ENCODE results near the gene DAZAP2. TPM values are rescaled to one million over a fixed set of nuclear protein-coding genes. Genes with fewer than 3 reads are reported as not detected.
A peak's percentile ranks its signal among the peaks of the same experiment; 100 is the strongest.
"Not testable (repeated sequence)": the region's sequence is repeated elsewhere in the genome, so short reads cannot be mapped to it uniquely, and the experiment has no call there.

DAZAP2 gene
- total RNA-seq, 1 donor from 2014 or later: 136 TPM

- ATAC-seq: no peak
- intact Hi-C loops (cut with DNase I): no loop called here
- no peak for DNase-seq (ENCODE audit: missing footprints)
These were observed 27.8 kb upstream of the DAZAP2 start for GRCh38 chr12:51210690-51211395.

GRCh38 chr12:51214895-51215294 is 23.7 kb upstream of the DAZAP2 start:
- DNase-seq (ENCODE audit: missing footprints) (no peak), ATAC-seq (no peak)
- intact Hi-C loops (cut with DNase I): loop anchor here (5.0 kb wide), 1 partner anchor 43 kb away; the partner anchor contains the start of gene TFCP2

GRCh38 chr12:51216642-51217041 is 22.0 kb upstream of the DAZAP2 start:
- DNase-seq (ENCODE audit: missing footprints): no peak
- intact Hi-C loops (cut with DNase I): loop anchor here (5.0 kb wide), 1 partner anchor 44 kb away; the partner anchor contains the start of gene TFCP2
- no peak for ATAC-seq

DNA sequence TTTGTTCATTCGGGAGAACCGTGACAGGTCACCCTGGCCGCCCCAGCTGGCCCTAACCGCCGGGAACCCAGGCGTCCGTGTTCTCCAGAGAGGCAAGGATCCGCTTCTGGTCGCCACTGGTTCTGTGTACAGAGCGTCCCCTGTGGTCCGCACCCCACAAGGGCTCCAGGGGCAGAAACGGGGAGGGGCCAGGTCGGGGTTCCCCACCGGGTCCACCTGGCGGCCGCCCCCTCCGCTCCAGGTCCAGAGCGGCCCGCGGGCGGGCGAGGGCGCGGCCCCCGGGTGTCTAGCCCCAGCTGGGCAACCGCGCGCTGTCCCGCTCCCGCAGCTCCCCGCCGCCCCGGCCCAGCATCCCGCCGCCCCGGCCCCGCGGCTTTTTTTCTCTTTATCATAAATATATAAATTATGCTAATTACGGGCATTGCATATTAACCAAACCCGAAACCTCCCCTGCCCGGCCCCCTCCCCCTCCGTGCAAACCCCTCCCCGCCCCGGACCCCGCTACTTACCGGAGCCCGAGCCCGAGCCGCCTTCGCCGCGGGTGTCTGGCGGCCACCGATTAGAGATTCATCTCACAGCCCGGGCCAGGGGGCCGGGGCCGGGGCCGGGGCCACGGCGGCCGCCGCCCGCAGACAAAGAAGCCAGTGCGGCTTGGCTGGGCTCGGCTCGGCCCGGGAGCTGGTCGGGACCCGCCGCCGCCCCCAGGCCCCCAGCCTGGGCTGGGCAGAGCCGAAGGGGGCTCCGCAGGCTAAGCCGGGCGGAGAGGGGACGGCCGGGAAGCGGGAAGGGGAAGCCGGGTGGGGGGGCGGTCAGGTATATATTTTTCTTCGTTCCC is 21.3 kb upstream of the DAZAP2 start:
- peak; percentile 59 for ATAC-seq
- intact Hi-C loops (cut with DNase I): loop anchor here (5.0 kb wide), 1 partner anchor 45 kb away; the partner anchor contains the start of gene TFCP2
- peak; percentile 85 for DNase-seq (ENCODE audit: missing footprints)

GRCh38 chr12:51217968-51218606 is 20.5 kb upstream of the DAZAP2 start, which contains the start of gene POU6F1:
TSS of gene POU6F1 (minus strand) at chr12:51218062. CDS start at chr12:51206836, 11,226 bp downstream.
- peak; percentile 83 for DNase-seq (ENCODE audit: missing footprints)
- intact Hi-C loops (cut with DNase I): loop anchor here (5.0 kb wide), 1 partner anchor 46 kb away; the partner anchor contains the start of gene TFCP2
- ATAC-seq: peak; percentile 93

DNA sequence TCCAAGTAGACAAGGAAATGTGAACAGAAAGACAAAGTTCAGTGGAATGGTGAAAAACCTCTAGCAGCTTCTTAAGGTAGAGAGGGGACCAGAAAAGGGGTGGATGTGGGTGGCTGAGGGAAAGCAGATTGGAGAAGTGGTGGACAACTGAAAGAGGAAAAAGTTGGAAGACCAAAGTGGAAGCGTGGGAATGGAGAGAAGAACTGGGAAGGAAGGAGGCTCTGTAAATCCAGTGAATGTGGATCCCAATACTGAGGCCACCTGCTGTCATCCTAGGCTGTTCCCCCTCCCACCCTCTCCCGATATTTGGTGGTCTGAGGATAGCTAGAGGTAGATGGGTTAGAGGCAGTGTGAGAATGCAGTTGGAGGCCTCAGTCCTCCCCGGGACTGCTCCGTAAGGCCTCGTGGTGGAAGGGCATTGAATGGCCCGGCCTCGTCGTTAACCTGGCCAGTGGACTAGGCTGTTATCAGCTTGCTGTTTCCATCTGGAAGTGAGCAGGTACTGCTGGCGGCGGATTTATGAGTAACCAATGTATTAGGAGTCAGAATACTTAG is 19.9 kb upstream of the DAZAP2 start:
- intact Hi-C loops (cut with DNase I): loop anchor here (1.0 to 5.0 kb wide), 2 partner anchors 20 to 46 kb away; partner anchors contain the start of genes DAZAP2 and TFCP2
- ATAC-seq (peak; percentile 8), DNase-seq (ENCODE audit: missing footprints) (no peak)

- ATAC-seq: no peak
- intact Hi-C loops (cut with DNase I): loop anchor here (1.0 to 5.0 kb wide), 2 partner anchors 19 to 47 kb away; partner anchors contain the start of genes DAZAP2 and TFCP2
- DNase-seq (ENCODE audit: missing footprints): no peak
These were observed 19.3 kb upstream of the DAZAP2 start for GRCh38 chr12:51219322-51219721.

- intact Hi-C loops (cut with DNase I): loop anchor here (1.0 to 5.0 kb wide), 2 partner anchors 18 to 48 kb away; partner anchors contain the start of genes DAZAP2 and TFCP2
- DNase-seq (ENCODE audit: missing footprints); ATAC-seq: not testable (repeated sequence)
These were observed 18.8 kb upstream of the DAZAP2 start for GRCh38 chr12:51219857-51220256.

DNA sequence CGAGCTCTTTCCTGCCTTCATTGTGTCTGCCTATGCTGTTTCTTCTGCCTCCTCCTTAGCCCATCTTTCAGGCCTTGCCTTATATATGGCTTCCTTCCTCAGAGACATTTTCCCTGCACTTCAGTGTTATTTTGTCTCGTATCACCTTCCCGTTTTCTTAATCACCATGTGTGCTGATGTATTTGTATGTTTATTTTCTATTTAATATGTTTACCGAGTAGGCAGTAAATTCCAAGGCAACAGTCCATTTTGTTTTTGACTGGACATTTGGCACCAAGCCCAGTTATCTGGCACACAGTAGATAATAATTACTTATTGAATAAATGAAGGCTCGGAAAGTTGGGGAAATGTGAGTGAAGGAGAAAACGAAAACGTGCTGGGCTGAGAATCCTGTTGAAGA is 16.2 kb upstream of the DAZAP2 start:
- intact Hi-C loops (cut with DNase I): no loop called here

GRCh38 chr12:51224625-51225024 is 14.0 kb upstream of the DAZAP2 start:
- no peak for DNase-seq (ENCODE audit: missing footprints)
- intact Hi-C loops (cut with DNase I): no loop called here
- ATAC-seq: no peak

More for the DNA sequence above, 16.2 kb upstream of the DAZAP2 start:
- no peak for ATAC-seq
- no peak for DNase-seq (ENCODE audit: missing footprints)

GRCh38 chr12:51225234-51225633 is 13.4 kb upstream of the DAZAP2 start:
- ATAC-seq (no peak), DNase-seq (ENCODE audit: missing footprints) (no peak)
- intact Hi-C loops (cut with DNase I): no loop called here

DNA sequence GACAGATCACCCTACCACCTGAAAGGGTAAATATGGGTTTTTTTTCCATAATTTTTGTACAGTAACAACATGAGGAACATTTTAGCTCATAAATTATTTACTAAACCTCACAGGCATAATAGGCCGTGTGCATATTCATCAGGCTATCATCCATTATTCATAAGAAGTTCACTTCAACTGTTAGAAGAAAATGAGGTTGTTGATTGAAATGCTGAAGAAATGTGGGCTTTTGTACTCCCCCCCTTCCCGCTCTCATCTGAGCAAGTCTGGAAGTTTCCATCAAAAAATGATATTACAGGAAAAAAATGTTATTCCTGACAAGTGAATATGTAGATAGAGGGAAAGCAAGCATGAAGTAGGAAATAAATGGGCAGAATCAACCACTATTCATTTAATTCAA is 12.9 kb upstream of the DAZAP2 start:
- intact Hi-C loops (cut with DNase I): no loop called here
- ATAC-seq (no peak), DNase-seq (ENCODE audit: missing footprints) (no peak)

DNA sequence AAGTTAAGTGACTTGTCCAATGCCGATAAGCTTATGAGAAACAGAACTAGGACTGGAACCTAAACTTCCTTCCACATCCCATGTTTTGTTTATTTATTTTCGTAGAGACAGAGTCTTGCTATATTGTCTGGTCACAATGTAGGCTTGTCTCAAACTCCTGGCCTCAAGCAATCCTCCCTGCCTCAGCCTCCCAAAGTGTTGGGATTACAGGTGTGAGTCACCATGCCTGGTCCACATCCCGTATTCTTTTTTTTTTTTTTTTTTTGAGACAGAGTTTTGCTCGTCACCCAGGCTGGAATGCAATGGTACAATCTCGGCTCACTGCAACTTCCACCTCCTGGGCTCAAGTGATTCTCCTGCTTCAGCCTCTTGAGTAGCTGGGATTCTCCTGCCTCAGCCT is 11.5 kb upstream of the DAZAP2 start:
- DNase-seq (ENCODE audit: missing footprints); intact Hi-C loops (cut with DNase I); ATAC-seq: not testable (repeated sequence)

DNA sequence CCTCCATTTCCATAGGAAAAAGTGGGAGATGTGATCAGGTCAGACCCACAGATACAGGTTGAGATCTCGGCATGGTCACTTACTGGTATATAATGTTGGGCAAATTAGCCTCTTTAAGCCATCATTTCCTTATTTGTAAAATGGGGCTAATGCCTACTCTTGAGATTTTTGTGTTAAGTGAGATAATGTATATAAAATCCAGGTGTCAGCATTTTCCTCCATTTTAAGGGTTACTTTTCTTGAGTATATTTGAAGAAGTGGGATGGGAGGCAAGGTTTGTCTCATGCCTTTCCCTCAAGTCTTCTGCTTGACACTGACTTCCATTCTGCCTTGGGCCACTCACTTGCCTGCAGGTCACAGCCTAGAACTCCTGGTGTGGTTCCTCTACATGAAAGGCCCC is 10.7 kb upstream of the DAZAP2 start:
- ATAC-seq: no peak
- intact Hi-C loops (cut with DNase I): no loop called here
- no peak for DNase-seq (ENCODE audit: missing footprints)

- no peak for DNase-seq (ENCODE audit: missing footprints)
- intact Hi-C loops (cut with DNase I): no loop called here
These were observed 9.4 kb upstream of the DAZAP2 start for GRCh38 chr12:51229116-51229809.

GRCh38 chr12:51232642-51233041 is 6.0 kb upstream of the DAZAP2 start:
- no peak for DNase-seq (ENCODE audit: missing footprints)
- ATAC-seq: no peak
- intact Hi-C loops (cut with DNase I): loop anchor here (10.0 kb wide), 1 partner anchor 188 kb away; the partner anchor contains the start of gene LETMD1

More at GRCh38 chr12:51229116-51229809, 9.4 kb upstream of the DAZAP2 start:
- no peak for ATAC-seq

- DNase-seq (ENCODE audit: missing footprints) (no peak), ATAC-seq (no peak)
- intact Hi-C loops (cut with DNase I): loop anchor here (10.0 kb wide), 1 partner anchor 190 kb away; the partner anchor contains the start of gene LETMD1
These were observed 4.1 kb upstream of the DAZAP2 start for GRCh38 chr12:51234530-51234929.
